ENCODE measurements around the gene TSPEAR. TPM values are rescaled to one million over a fixed set of nuclear protein-coding genes. Genes with fewer than 3 reads are reported as not detected.

The TSPEAR gene
- total RNA-seq, result not detected

DNA sequence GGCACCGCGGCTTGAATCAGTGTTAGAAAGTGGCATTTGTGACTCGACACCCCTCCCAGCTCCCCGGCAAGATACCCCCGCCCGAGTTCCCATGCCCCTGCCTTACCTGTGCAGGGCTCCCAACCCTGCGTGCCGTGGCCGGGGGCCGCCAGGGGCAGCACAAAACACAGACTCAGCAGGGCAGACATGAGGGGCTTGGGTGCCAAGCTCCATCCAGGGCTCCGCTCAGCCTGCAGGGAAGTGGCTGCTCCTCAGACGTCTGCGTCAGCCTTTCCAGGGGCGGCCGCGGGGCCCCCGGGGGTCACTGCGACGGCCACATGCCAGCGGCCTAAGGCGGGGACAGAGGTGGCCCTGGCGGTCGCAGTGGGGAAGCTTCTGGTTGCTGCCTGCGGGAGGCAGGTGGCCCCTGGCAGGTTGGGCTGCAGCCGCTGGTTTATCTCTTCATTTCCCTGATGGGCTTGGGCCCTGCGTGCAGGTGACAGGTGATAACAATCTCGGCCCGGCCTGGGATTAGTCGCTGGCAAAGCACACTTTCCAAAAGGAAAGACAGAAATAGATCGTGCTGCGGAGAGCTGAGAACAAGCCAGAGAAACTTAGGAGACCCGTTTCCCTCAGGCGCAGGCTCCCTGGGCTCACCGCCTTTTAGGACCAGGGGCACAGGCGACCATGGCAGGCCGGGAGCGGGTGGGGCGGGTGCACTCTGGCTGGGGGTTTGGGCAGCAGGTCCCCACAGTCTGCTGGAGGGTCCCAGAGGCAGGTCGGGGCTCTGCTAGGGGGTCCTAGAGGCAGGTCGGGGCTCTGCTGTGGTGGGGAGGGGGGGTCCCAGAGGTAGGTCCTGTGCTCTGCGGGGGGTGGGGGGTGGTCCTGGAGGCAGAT, at the start of gene TSPEAR:
TSPEAR (minus strand) TSS at position 246 of the 876 bp plus-strand sequence; CDS start at position 188, 58 bp downstream.
- Histone ChIP-seq H3K4me3 (no peak within 1 kb of the TSS), H3K9me3 (no peaks in the 10 kb centered on the region), H3K4me1 (peaks cover 0 to 46% of the 10 kb centered on the region in 2 donors), H3K27me3 (peaks cover 0 to 54% of the 10 kb centered on the region in 2 donors), H3K36me3 (no peaks in the 10 kb centered on the region), H3K27ac (peak within 1 kb of the TSS in 1 of 2 donors; percentile 19)
- no peak for DNase-seq (ENCODE audit: low spot score)
- TF ChIP-seq, protein P1, sequence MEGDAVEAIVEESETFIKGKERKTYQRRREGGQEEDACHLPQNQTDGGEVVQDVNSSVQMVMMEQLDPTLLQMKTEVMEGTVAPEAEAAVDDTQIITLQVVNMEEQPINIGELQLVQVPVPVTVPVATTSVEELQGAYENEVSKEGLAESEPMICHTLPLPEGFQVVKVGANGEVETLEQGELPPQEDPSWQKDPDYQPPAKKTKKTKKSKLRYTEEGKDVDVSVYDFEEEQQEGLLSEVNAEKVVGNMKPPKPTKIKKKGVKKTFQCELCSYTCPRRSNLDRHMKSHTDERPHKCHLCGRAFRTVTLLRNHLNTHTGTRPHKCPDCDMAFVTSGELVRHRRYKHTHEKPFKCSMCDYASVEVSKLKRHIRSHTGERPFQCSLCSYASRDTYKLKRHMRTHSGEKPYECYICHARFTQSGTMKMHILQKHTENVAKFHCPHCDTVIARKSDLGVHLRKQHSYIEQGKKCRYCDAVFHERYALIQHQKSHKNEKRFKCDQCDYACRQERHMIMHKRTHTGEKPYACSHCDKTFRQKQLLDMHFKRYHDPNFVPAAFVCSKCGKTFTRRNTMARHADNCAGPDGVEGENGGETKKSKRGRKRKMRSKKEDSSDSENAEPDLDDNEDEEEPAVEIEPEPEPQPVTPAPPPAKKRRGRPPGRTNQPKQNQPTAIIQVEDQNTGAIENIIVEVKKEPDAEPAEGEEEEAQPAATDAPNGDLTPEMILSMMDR (IDR thresholded peaks at IDR 0.05), result no peak

DNA sequence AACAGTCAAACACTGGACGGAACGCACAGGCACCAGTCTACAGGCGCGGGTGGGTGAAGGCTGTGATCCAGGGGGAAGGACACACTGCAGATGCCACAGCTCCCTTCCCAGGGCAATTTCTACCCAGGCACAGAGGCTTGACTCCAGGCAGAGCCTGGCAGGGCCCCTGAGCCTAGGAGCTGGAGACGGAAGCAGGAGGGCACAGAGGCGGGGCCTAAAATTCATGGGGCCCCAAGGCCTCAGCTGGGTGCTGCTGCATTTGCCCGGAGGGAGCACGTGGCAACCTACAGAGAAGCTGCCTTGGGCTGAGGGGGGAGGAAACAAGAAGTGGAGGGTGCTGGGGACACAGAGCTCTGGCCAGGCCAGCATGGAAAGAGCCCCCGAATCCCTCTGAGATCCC, 49.0 kb upstream of the TSPEAR start:
- DNase-seq (ENCODE audit: low spot score), result no peak
- no peaks in the 10 kb centered on the region for H3K4me1 ChIP-seq
- no peaks in the 10 kb centered on the region for H3K36me3 ChIP-seq
- no peak overlapping the region for H3K27ac ChIP-seq
- H3K4me3 ChIP-seq, result no peak overlapping the region
- TF ChIP-seq, protein P1 (IDR thresholded peaks at IDR 0.05), result no peak
- peaks cover 0 to 4% of the 10 kb centered on the region in 2 donors for H3K9me3 ChIP-seq
- H3K27me3 ChIP-seq, result no peaks in the 10 kb centered on the region

DNA sequence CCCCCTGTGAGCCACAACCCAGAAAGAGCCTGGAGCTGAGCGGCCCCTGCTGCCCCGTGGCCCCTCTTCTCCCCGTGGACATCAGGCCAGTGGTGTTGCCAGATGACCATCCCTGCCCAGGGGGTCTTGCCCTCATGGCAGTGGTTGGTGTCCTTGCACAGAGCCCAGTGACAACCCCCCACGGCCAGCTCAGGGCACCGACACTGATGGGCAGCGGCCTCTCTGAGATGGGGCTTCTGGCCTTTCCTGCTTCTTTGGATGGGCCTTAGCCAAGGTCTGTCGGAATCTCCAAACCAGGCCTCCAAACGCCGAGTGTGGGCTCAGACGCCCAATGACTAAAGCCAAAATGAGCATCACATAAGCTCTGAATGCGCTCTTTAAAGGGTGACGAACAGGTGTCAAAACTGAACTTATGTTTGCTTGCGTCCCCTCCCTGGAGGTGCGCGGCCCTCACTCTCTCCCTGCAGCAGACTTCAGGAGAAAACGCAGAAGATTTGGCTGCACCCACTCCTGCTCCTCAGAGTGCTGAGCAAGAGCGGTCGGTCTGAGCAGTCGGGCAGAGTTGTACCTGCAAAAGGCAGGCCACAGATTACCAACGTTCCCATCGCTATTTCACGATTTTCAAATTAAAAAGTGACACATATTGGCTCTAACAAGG, 48.4 kb upstream of the TSPEAR start:
- TF ChIP-seq, protein P1 (IDR thresholded peaks at IDR 0.05), result no peak
- Histone ChIP-seq H3K4me3 (no peak overlapping the region), H3K4me1 (no peaks in the 10 kb centered on the region), H3K27me3 (no peaks in the 10 kb centered on the region), H3K36me3 (no peaks in the 10 kb centered on the region), H3K27ac (no peak overlapping the region), H3K9me3 (peaks cover 0 to 4% of the 10 kb centered on the region in 2 donors)
- DNase-seq (ENCODE audit: low spot score), result no peak

DNA sequence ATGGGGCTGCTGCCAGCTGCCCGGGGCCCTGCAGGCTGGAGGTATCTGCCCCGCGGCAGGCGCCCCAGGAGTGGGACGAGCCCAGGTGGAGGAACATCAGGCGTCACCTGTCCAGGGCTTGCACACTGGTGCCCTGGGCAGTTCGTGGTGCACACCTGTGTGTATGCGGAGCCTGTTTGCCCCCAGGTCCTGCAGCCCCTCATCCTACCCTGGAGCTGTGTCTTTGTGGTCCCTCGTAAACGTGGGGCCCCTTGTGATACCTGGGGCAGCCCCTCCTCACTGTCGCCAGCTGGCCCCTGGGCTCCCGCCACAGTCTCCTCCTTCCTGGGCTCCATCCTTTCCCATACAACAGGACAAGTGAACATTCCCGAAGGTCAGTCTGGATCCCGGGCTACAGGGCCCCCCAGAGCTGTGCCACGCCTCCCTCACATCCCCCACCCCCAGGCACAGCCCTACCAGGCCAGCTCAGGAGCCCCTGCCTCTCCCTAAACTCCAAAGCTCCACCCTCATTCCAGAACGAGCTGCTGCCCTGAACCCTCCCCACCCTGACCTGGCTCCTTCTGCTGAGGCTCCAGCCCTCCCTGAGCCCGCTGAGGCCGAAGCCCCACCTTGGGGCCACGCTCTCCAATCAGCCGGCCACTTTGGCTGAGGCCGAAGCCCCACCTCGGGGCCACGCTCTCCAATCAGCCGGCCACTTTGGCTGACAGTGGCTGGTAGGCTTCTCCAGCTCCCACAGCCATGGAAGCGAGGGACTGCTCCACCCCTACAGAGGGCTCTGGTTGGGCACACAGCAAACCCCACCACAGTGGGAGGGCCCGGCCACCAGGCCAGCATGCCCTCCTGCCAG, 47.6 kb upstream of the TSPEAR start:
- no peak for DNase-seq (ENCODE audit: low spot score)
- TF ChIP-seq, protein P1 (IDR thresholded peaks at IDR 0.05), result no peak
- no peaks in the 10 kb centered on the region for H3K36me3 ChIP-seq
- H3K4me1 ChIP-seq, result no peaks in the 10 kb centered on the region
- peaks cover 0 to 8% of the 10 kb centered on the region in 2 donors for H3K9me3 ChIP-seq
- no peak overlapping the region for H3K27ac ChIP-seq
- no peaks in the 10 kb centered on the region for H3K27me3 ChIP-seq
- H3K4me3 ChIP-seq, result no peak overlapping the region

DNA sequence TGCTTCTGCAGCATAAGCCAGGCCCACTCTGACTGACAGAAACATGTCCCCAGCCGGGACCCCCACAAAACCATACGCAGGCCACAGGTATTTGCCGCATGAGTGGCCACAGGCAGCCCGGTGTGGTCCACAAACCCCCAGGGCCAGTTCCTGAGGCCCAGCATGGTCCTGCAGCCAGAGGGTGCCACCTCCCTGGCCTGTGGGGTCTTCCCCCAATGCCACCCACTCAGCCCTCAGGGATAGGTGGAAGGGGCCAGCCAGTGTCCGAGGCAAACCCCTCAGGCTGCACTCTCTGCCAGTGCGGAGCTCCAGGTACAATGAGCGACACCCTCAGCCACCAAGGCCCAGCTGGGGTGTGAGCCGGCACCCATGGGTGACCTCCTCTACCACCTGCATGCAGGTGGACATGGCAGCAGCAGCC, 46.8 kb upstream of the TSPEAR start:
- TF ChIP-seq, protein P1 (IDR thresholded peaks at IDR 0.05), result no peak

More for the DNA sequence above, 46.8 kb upstream of the TSPEAR start:
- Histone ChIP-seq H3K27me3 (no peaks in the 10 kb centered on the region), H3K36me3 (no peaks in the 10 kb centered on the region), H3K9me3 (peaks cover 0 to 8% of the 10 kb centered on the region in 2 donors), H3K4me1 (no peaks in the 10 kb centered on the region), H3K4me3 (no peak overlapping the region), H3K27ac (no peak overlapping the region)
- no peak for DNase-seq (ENCODE audit: low spot score)

Measured in right atrium auricular region (tissue), 2 donors.